ENCODE data around the gene TRDMT1.

The TRDMT1 gene

GRCh38 chr10:17162828-17163227 lies 38.6 kb downstream of the TRDMT1 start:
- H3K9me3 Mint-ChIP-seq: peaks cover 14% of the 10 kb centered on the region
- H3K27ac Mint-ChIP-seq: peak overlapping the region; percentile 77
- peaks cover 8% of the 10 kb centered on the region for H3K36me3 Mint-ChIP-seq (ENCODE audit: low read depth)
- peaks cover 15% of the 10 kb centered on the region for H3K4me1 Mint-ChIP-seq
- no peaks in the 10 kb centered on the region for H3K27me3 Mint-ChIP-seq (ENCODE audit: low read depth, poor library complexity)
- DNase-seq: no peak
- TF ChIP-seq CTCF (IDR thresholded peaks at IDR 0.05): no peak
- H3K4me3 Mint-ChIP-seq: no peak overlapping the region

GRCh38 chr10:17161775-17162174 lies 39.7 kb downstream of the TRDMT1 start:
- no peak for DNase-seq
- peaks cover 8% of the 10 kb centered on the region for H3K36me3 Mint-ChIP-seq (ENCODE audit: low read depth)
- no peak overlapping the region for H3K4me3 Mint-ChIP-seq
- peaks cover 15% of the 10 kb centered on the region for H3K4me1 Mint-ChIP-seq
- no peak overlapping the region for H3K27ac Mint-ChIP-seq
- H3K27me3 Mint-ChIP-seq (ENCODE audit: low read depth, poor library complexity): no peaks in the 10 kb centered on the region
- TF ChIP-seq CTCF (IDR thresholded peaks at IDR 0.05): no peak
- H3K9me3 Mint-ChIP-seq: peaks cover 14% of the 10 kb centered on the region

DNA sequence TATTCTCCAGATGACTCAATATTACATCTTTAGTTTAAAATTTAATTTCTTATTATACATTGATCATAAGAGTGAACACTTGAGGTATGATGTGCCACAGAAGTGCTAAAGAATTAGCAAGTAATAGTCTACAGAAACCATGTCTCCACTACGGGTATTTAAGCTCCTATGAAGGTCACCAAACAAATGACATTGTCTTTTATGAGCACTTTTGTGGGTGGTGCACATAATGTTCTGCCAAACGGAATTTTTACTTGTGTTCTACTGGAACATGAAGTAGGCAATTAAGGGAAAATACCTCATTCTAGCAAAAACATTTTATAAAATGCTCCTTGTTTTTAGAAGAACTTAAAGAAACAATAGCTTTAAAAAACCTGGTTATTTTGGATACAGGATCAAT lies 44.4 kb downstream of the TRDMT1 start:
- H3K36me3 Mint-ChIP-seq (ENCODE audit: low read depth): no peaks in the 10 kb centered on the region
- H3K4me3 Mint-ChIP-seq: no peak overlapping the region
- peaks cover 21% of the 10 kb centered on the region for H3K4me1 Mint-ChIP-seq
- no peaks in the 10 kb centered on the region for H3K9me3 Mint-ChIP-seq
- no peak for DNase-seq
- H3K27me3 Mint-ChIP-seq (ENCODE audit: low read depth, poor library complexity): no peaks in the 10 kb centered on the region
- TF ChIP-seq CTCF (IDR thresholded peaks at IDR 0.05): no peak
- H3K27ac Mint-ChIP-seq: no peak overlapping the region

- Mint-ChIP-seq H3K36me3 (ENCODE audit: low read depth) (no peaks in the 10 kb centered on the region), H3K9me3 (no peaks in the 10 kb centered on the region), H3K4me3 (no peak overlapping the region), H3K27me3 (ENCODE audit: low read depth, poor library complexity) (no peaks in the 10 kb centered on the region), H3K4me1 (peaks cover 25% of the 10 kb centered on the region), H3K27ac (no peak overlapping the region)
- DNase-seq: no peak
- no peak for TF ChIP-seq CTCF (IDR thresholded peaks at IDR 0.05)
These were observed 45.6 kb downstream of the TRDMT1 start for GRCh38 chr10:17155826-17156225.

GRCh38 chr10:17154116-17154515 lies 47.4 kb downstream of the TRDMT1 start:
- Mint-ChIP-seq H3K4me1 (peaks cover 38% of the 10 kb centered on the region), H3K36me3 (ENCODE audit: low read depth) (no peaks in the 10 kb centered on the region), H3K27ac (no peak overlapping the region), H3K27me3 (ENCODE audit: low read depth, poor library complexity) (no peaks in the 10 kb centered on the region), H3K9me3 (no peaks in the 10 kb centered on the region), H3K4me3 (no peak overlapping the region)
- DNase-seq: no peak
- no peak for TF ChIP-seq CTCF (IDR thresholded peaks at IDR 0.05)

GRCh38 chr10:17153321-17153720 lies 48.2 kb downstream of the TRDMT1 start:
- no peak for DNase-seq
- TF ChIP-seq CTCF (IDR thresholded peaks at IDR 0.05): no peak
- H3K27ac Mint-ChIP-seq: no peak overlapping the region
- no peaks in the 10 kb centered on the region for H3K36me3 Mint-ChIP-seq (ENCODE audit: low read depth)
- no peak overlapping the region for H3K4me3 Mint-ChIP-seq
- peaks cover 40% of the 10 kb centered on the region for H3K4me1 Mint-ChIP-seq
- H3K9me3 Mint-ChIP-seq: no peaks in the 10 kb centered on the region
- H3K27me3 Mint-ChIP-seq (ENCODE audit: low read depth, poor library complexity): no peaks in the 10 kb centered on the region

Measured in nephron progenitor cell (in vitro differentiated cells).